Measurements from ENCODE around the gene LGALS3.

- TF ChIP-seq CTCF (IDR thresholded peaks at IDR 0.05) (no peak), POLR2A (IDR thresholded peaks at IDR 0.05) (no peak)
Measured at GRCh38 chr14:55146425-55146824, 17.4 kb downstream of the LGALS3 start.
